OCI-LY7 (cell line): ENCODE data around the gene TNS1. TPM values are rescaled to one million over a fixed set of nuclear protein-coding genes. Genes with fewer than 3 reads are reported as not detected.

Experiments used
- BruUV-seq: library from RNA; stranded (reverse); fragments of 400-500 nt; replicated peaks from 2 replicates; lab custom pipeline; 2021; lab: Mats Ljungman, UMichigan
- CTCF ChIA-PET: fragments of 300-600 bp; sonication (Branson Sonifier 250); formaldehyde crosslinking; loops from one replicate; lab custom pipeline; 2022; ENCODE audit warnings: antibody characterized with exemption; ENCODE audit not compliant: unreplicated experiment; lab: Charles Lee
- POLR2A ChIA-PET: fragments of 300-600 bp; sonication (Branson Sonifier 250); formaldehyde crosslinking; loops from one replicate; lab custom pipeline; 2022; ENCODE audit warnings: antibody characterized with exemption; lab: Charles Lee
- DNase-seq: peaks from one replicate; pipeline ENCODE4 v3.0.0-alpha.2; 2015; ENCODE audit warnings: low spot score
- H2AFZ ChIP-seq: fragments of 200-600 bp; sonication (generic), shearing (Covaris generic); 2 replicates; pipeline ENCODE4 v1.6.1; 2014; ENCODE audit warnings: mild to moderate bottlenecking, antibody characterized with exemption, low read length, moderate library complexity
- H3K27ac ChIP-seq: fragments of 200-600 bp; sonication (generic); 2 replicates; pipeline ENCODE4 v1.5.1; 2014; ENCODE audit warnings: mixed run types, low read depth, mild to moderate bottlenecking, moderate library complexity, low read length, inconsistent platforms; ENCODE audit not compliant: poor library complexity, severe bottlenecking
- H3K36me3 ChIP-seq: fragments of 200-600 bp; sonication (generic); 2 replicates; pipeline ENCODE4 v1.6.1; 2014; ENCODE audit warnings: mild to moderate bottlenecking, antibody characterized with exemption, low read length, moderate library complexity, mixed read lengths; ENCODE audit not compliant: insufficient read depth
- H3K4me1 ChIP-seq: fragments of 200-600 bp; sonication (generic); 2 replicates; pipeline ENCODE4 v1.5.1; 2014; ENCODE audit warnings: mild to moderate bottlenecking, low read length; ENCODE audit not compliant: insufficient read depth, poor library complexity, severe bottlenecking
- H3K4me2 ChIP-seq: fragments of 200-600 bp; sonication (generic); 2 replicates; pipeline ENCODE4 v1.6.1; 2014; ENCODE audit warnings: mild to moderate bottlenecking, low read length
- H3K4me3 ChIP-seq: fragments of 200-600 bp; sonication (generic); 2 replicates; pipeline ENCODE4 v1.5.1; 2014; ENCODE audit warnings: mild to moderate bottlenecking, low read depth, low read length; ENCODE audit not compliant: poor library complexity, severe bottlenecking
- H3K79me2 ChIP-seq: fragments of 200-600 bp; sonication (generic); 2 replicates; pipeline ENCODE4 v1.6.1; 2016; ENCODE audit warnings: low read depth, mild to moderate bottlenecking, low read length, moderate library complexity, mixed read lengths; ENCODE audit not compliant: insufficient read depth
- H3K9me2 ChIP-seq: fragments of 200-600 bp; sonication (generic); 2 replicates; pipeline ENCODE4 v1.6.1; 2016; ENCODE audit warnings: mild to moderate bottlenecking, low read length, mixed read lengths; ENCODE audit not compliant: insufficient read depth
- H3K9me3 ChIP-seq: fragments of 200-600 bp; sonication (generic); 2 replicates; pipeline ENCODE4 v1.6.1; 2014; ENCODE audit warnings: mild to moderate bottlenecking, mixed run types, low read length, mixed read lengths
- H4K20me1 ChIP-seq: fragments of 200-600 bp; sonication (generic); 2 replicates; pipeline ENCODE4 v1.6.1; 2014; ENCODE audit warnings: mild to moderate bottlenecking, antibody characterized with exemption, low read length, moderate library complexity, mixed read lengths; ENCODE audit not compliant: insufficient read depth
- CTCF ChIP-seq: fragments of 200-600 bp; sonication (generic); conservative IDR thresholded peaks from 2 replicates; pipeline ENCODE4 v1.5.1; 2014; ENCODE audit warnings: mild to moderate bottlenecking, antibody characterized with exemption, low read length, moderate library complexity, mixed read lengths
- EZH2phosphoT487 ChIP-seq: fragments of 200-600 bp; sonication (generic); IDR thresholded peaks from 2 replicates; pipeline ENCODE4 v1.6.1; 2018; ENCODE audit warnings: low read depth, borderline replicate concordance, mild to moderate bottlenecking, mixed run types, antibody characterized with exemption, low read length, moderate library complexity, mixed read lengths
- intact Hi-C: fragments of 100-400 bp; cut with micrococcal nuclease; formaldehyde crosslinking; loops from one replicate; pipeline ENCODE4 v1.10.0; 2022; ENCODE audit not compliant: unreplicated experiment
- total RNA-seq, 2 experiments: library from RNA; depleted of rRNA in 1 of 2; stranded (reverse); fragments of >200 nt in 1 of 2; shearing (Covaris generic) in 1 of 2; gene quantifications; 2 replicates each; pipeline ENCODE4 v1.2.3, GENCODE V29; 2014 to 2022

TNS1 gene
- total RNA-seq, 2 experiments from 2014 or later = not detected

- Histone ChIP-seq H3K36me3 (no peaks in the 10 kb centered on the region), H4K20me1 (no peaks in the 10 kb centered on the region), H3K27ac (no peak overlapping the region), H3K4me1 (no peaks in the 10 kb centered on the region), H3K9me3 (no peaks in the 10 kb centered on the region), H2AFZ (no peak overlapping the region), H3K4me3 (no peak overlapping the region), H3K9me2 (no peaks in the 10 kb centered on the region), H3K4me2 (no peak overlapping the region), H3K79me2 (no peaks in the 10 kb centered on the region)
- no peak for DNase-seq
- ChIA-PET CTCF (no interaction called here), POLR2A (no interaction called here)
- BruUV-seq = no TSS peak
- TF ChIP-seq EZH2phosphoT487 (no peak), CTCF (no peak)
- intact Hi-C loops = no loop called here
Measured at GRCh38 chr2:217979151-217979811, 23.5 kb downstream of the TNS1 start.

- Histone ChIP-seq H3K4me3 (no peak overlapping the region), H3K9me2 (no peaks in the 10 kb centered on the region), H3K27ac (no peak overlapping the region), H3K4me2 (no peak overlapping the region), H3K36me3 (no peaks in the 10 kb centered on the region), H3K79me2 (no peaks in the 10 kb centered on the region), H3K9me3 (no peaks in the 10 kb centered on the region), H3K4me1 (no peaks in the 10 kb centered on the region), H4K20me1 (no peaks in the 10 kb centered on the region), H2AFZ (no peak overlapping the region)
- ChIA-PET POLR2A (no interaction called here), CTCF (no interaction called here)
- no peak for DNase-seq
- TF ChIP-seq EZH2phosphoT487 = no peak
- TF ChIP-seq CTCF = no peak
- intact Hi-C loops = no loop called here
- BruUV-seq = no TSS peak
Measured at GRCh38 chr2:217978536-217979150, 24.2 kb downstream of the TNS1 start.

- Histone ChIP-seq H4K20me1 (no peaks in the 10 kb centered on the region), H3K27ac (no peak overlapping the region), H3K4me2 (no peak overlapping the region), H2AFZ (no peak overlapping the region), H3K36me3 (no peaks in the 10 kb centered on the region), H3K9me2 (no peaks in the 10 kb centered on the region), H3K9me3 (no peaks in the 10 kb centered on the region), H3K79me2 (no peaks in the 10 kb centered on the region), H3K4me3 (no peak overlapping the region), H3K4me1 (no peaks in the 10 kb centered on the region)
- no peak for TF ChIP-seq EZH2phosphoT487
- TF ChIP-seq CTCF = no peak
- intact Hi-C loops = no loop called here
- ChIA-PET CTCF (no interaction called here), POLR2A (no interaction called here)
- no TSS peak for BruUV-seq
- DNase-seq = no peak
Measured at GRCh38 chr2:217977840-217978535, 24.8 kb downstream of the TNS1 start.
